ENCODE measurements around the gene RNF19B. TPM values are rescaled to one million over a fixed set of nuclear protein-coding genes. Genes with fewer than 3 reads are reported as not detected.

The RNF19B gene
- total and polyA plus RNA-seq, 2 of the 13 experiments (the other 11 are each of a cell fraction or from before 2014, with no cell fraction given) = 15.3 to 22.5 TPM

DNA sequence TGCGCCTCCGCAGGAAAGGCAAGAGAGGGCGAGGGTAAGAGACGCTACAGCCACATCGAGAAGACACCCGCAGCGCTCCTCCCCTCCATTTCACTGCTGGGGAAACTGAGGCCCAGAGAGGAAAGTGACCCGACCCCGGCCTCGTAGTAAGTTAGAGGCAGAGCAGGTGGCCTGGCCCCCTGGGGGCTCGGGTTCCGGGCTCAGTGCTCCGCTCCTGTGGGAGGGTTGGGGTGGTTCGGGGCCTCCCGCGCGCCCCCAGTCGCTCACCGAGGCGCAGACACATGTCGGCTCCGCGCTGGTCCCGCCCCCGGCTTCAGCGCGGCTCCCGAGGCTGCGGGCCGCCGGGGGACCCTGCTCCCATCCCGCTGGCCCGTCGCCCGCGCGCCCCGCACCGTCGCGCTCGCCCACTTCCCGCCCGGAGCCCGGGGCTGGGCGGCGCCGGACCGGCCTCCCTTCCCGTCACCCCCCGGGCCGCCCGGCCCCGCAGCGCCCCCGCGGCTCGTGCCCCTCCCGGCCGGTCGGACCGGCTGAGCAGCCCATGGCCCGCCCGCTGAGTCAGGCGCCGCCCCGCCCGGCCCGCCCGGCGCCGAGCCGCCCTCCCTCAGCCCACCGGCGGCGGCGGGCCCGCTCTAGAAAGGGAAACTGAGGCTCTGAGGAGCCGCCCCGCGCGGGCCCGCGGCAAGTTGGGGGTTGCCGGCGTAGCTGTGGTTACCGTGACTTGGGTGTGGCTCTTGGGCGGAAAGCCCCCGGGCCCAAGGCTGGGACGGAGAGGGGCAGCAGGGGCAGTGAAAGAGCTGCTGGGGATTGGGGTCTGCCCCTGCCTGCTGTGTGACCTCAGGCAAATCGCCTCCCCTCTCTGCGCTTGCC lies 63.4 kb downstream of the RNF19B start, which contains the start of gene TMEM54 (continued):
- TF ChIP-seq ZNF768 (CRISPR knock-in tag; IDR thresholded peaks at IDR 0.05) = peak; percentile 99
- no peak for TF ChIP-seq NKX3-1 (CRISPR knock-in tag; IDR thresholded peaks at IDR 0.05)
- no peak for TF ChIP-seq BHLHE40 (IDR thresholded peaks at IDR 0.05; ENCODE audit: low read length)
- TF ChIP-seq YY1 (IDR thresholded peaks at IDR 0.05; ENCODE audit: insufficient read depth, insufficient replicate concordance, low read depth, low read length) = no peak
- no peak for TF ChIP-seq ZNF333 (CRISPR knock-in tag; IDR thresholded peaks at IDR 0.05; ENCODE audit: borderline replicate concordance)
- TF ChIP-seq PATZ1 (CRISPR knock-in tag; IDR thresholded peaks at IDR 0.05) = peak; percentile 30; the same call in 1 of the 2 replicates
- TF ChIP-seq E2F5 (CRISPR knock-in tag; conservative IDR thresholded peaks at IDR 0.05) = no peak

DNA sequence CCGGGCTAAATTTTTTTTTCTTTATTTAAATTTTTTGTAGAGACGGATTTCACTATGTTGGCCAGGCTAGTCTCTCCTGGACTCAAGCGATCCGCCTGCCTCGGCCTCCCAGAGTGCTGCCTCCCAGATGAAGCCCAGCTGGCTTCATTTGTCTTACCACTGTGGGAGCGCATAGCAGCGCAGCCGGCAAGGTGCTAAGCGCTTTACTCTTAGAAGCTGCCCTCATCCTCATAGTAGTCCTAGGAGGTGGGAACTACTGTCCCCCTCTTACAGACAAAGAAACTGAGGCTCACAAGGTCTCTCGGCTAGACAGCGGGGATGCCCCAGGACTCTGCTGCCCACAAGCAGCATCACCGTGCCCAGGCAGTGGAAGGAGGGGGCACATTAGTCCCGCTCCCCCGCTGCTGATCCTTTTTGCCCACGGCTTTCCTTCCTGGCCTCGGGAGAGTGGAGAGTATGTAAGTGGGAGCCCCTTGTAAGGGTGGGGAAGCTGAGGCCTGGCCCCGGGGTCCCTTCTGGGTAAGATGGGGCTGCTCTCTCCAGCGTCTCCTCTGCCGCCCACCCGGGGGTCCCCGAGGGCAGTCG lies 64.1 kb downstream of the RNF19B start:
- Histone ChIP-seq H2AFZ (ENCODE audit: low read length) (no peak overlapping the region), H3K9me3 (ENCODE audit: low read length) (no peaks in the 10 kb centered on the region), H3K27me3 (ENCODE audit: control insufficient read depth in 1 of 2, insufficient read depth in 2 of 2, low read length in 2 of 2) (peaks cover 11 to 48% of the 10 kb centered on the region in 2 experiments), H3K4me3 (replicated peaks in 1 of 3; ENCODE audit: insufficient read depth in 1 of 3, low read depth in 2 of 3, low read length in 3 of 3) (peak overlapping the region in 2 of 3 experiments; percentile 39 to 72; a peak in 3 of 6 replicates), H3K27ac (ENCODE audit: extremely low read length, insufficient read depth, low read length) (no peak overlapping the region), H3K9ac (ENCODE audit: insufficient read depth, low read depth, low read length) (no peak overlapping the region), H4K20me1 (ENCODE audit: insufficient read depth, low read length) (no peaks in the 10 kb centered on the region), H3K79me2 (ENCODE audit: insufficient read depth, low read length) (no peaks in the 10 kb centered on the region), H3K36me3 (replicated peaks in 1 of 2; ENCODE audit: control insufficient read depth in 1 of 2, insufficient read depth in 2 of 2, low read length in 2 of 2) (no peaks in the 10 kb centered on the region), H3K4me1 (ENCODE audit: insufficient read depth, low read length) (no peaks in the 10 kb centered on the region), H3K4me2 (ENCODE audit: low read depth, low read length) (peak overlapping the region; percentile 78; the same call in 1 of the 2 replicates)
- TF ChIP-seq TEAD3 (CRISPR knock-in tag; optimal IDR thresholded peaks at IDR 0.05; ENCODE audit: borderline replicate concordance) = no peak
- TF ChIP-seq EZH2 (conservative IDR thresholded peaks at IDR 0.05; ENCODE audit: low read depth, low read length) = 0 out of 2 replicates have a peak, but pooled peaks have one; percentile 54
- 0 out of 2 replicates have a peak, but pooled peaks have one; percentile 38 for TF ChIP-seq NRL (CRISPR knock-in tag; IDR thresholded peaks at IDR 0.05; ENCODE audit: borderline replicate concordance)
- in situ Hi-C loops (cut with HindIII; ENCODE audit: extremely low pct_ligation_motif_present, low pct_unique_long_range_greater_than_20kb) = no loop called here
- CTCF ChIA-PET (ENCODE audit: low intra/inter-chr PET ratio, low total read pairs) = no interaction called here
- POLR2A ChIA-PET = no interaction called here
- DNase-seq (ENCODE audit: low spot score) = no peak
- BruUV-seq (replicated peaks) = no TSS peak
- no peak; the same call in 1 of the 3 replicates for ATAC-seq
- FAIRE-seq = no peak
- intact Hi-C loops (cut with micrococcal nuclease; ENCODE audit: unreplicated experiment) = no loop called here
- 40% methylated on average over 19 of the region's 22 CpGs for WGBS (ENCODE audit: low lambda C conversion rate)
